ENCODE measurements around the gene UBTD2. TPM values are rescaled to one million over a fixed set of nuclear protein-coding genes. Genes with fewer than 3 reads are reported as not detected.

Gene UBTD2
- total RNA-seq, 1 experiment from 2014 or later: 18.3 TPM

DNA sequence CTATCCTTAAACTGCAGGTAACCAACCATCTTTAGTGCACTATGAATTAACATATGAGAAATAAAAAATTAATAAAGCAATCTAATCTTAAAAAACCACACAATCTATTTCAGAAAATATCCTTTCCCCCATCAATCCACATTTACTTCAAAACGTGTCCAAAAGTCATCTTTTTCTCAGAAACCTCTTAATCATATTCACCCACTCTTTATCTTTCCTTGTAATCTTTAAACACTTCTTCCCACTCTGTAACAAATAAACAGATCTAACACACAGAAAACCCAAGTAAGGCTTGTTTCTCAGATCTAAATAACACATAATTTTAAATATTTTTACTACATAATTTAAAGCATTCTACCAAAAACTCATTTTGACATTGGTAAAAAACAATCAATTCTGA lies 45.2 kb downstream of the UBTD2 start:
- H3K36me3 ChIP-seq (ENCODE audit: insufficient read depth, low read length, poor library complexity, severe bottlenecking): peaks cover 5% of the 10 kb centered on the region
- H3K9me3 ChIP-seq (ENCODE audit: low read depth, low read length, poor library complexity, severe bottlenecking): no peaks in the 10 kb centered on the region
- H3K27me3 ChIP-seq (replicated peaks; ENCODE audit: insufficient read depth, low read depth, low read length, poor library complexity): no peaks in the 10 kb centered on the region
- POLR2A ChIA-PET (ENCODE audit: low non-redundant PET): no interaction called here
- no TSS peak for BruUV-seq (replicated peaks)
- H3K27ac ChIP-seq (ENCODE audit: low read depth, low read length, poor library complexity, severe bottlenecking): no peak overlapping the region
- DNase-seq (ENCODE audit: low spot score): no peak
- no peak overlapping the region for H3K4me3 ChIP-seq (ENCODE audit: low read depth, low read length, poor library complexity, severe bottlenecking)
- TF ChIP-seq, protein P1, sequence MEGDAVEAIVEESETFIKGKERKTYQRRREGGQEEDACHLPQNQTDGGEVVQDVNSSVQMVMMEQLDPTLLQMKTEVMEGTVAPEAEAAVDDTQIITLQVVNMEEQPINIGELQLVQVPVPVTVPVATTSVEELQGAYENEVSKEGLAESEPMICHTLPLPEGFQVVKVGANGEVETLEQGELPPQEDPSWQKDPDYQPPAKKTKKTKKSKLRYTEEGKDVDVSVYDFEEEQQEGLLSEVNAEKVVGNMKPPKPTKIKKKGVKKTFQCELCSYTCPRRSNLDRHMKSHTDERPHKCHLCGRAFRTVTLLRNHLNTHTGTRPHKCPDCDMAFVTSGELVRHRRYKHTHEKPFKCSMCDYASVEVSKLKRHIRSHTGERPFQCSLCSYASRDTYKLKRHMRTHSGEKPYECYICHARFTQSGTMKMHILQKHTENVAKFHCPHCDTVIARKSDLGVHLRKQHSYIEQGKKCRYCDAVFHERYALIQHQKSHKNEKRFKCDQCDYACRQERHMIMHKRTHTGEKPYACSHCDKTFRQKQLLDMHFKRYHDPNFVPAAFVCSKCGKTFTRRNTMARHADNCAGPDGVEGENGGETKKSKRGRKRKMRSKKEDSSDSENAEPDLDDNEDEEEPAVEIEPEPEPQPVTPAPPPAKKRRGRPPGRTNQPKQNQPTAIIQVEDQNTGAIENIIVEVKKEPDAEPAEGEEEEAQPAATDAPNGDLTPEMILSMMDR (conservative IDR thresholded peaks at IDR 0.05; ENCODE audit: low read depth, low read length): no peak
- peaks cover 8% of the 10 kb centered on the region for H3K4me1 ChIP-seq (ENCODE audit: insufficient read depth, low read length, poor library complexity, severe bottlenecking)
- intact Hi-C loops (cut with micrococcal nuclease; ENCODE audit: unreplicated experiment): no loop called here
- CTCF ChIA-PET: no interaction called here

DNA sequence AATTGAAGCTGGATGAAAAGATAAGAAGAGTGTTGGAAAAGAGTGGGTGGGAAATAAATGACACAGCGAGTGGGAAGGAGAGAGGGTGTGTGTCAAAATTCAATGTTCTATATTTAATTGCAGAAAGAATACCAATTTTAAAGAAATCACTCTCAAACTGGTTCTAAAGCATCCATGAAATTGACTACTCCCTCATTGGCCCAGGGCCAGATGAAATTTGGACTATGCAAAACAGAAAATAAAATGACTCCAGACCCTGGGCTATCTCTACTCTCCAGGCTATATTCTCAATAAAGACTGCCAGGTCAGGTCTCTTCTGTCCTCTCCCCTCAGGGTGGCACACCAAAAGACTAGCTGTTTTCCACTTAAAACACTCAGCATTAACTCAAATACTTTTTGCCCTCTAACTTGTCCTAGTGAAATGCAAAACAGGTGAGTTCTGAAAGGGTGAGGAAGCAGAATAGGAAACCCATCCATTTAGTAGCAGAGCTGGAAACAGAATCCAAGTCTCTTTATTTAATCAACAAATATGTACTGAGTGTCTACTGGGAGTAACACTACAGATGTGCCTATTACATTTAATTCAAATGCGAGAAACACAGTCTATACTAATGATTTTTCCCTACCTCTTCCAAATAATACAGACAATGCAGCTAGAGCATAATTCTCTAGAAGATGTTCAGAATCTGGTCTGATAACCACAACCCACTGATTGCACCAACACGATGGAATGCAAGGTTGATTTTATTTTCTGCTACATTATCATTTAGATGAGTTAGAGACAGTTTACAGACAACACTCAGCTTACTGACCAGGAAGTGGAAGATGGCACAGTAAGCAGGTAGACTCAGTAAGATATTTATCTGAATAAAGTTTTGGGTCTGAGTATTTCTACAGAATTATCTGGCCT lies 47.5 kb downstream of the UBTD2 start:
- H3K27ac ChIP-seq (ENCODE audit: low read depth, low read length, poor library complexity, severe bottlenecking): no peak overlapping the region
- no peaks in the 10 kb centered on the region for H3K27me3 ChIP-seq (replicated peaks; ENCODE audit: insufficient read depth, low read depth, low read length, poor library complexity)
- peaks cover 8% of the 10 kb centered on the region for H3K4me1 ChIP-seq (ENCODE audit: insufficient read depth, low read length, poor library complexity, severe bottlenecking)
- ChIA-PET CTCF (no interaction called here), POLR2A (ENCODE audit: low non-redundant PET) (no interaction called here)
- DNase-seq (ENCODE audit: low spot score): no peak
- peaks cover 16% of the 10 kb centered on the region for H3K36me3 ChIP-seq (ENCODE audit: insufficient read depth, low read length, poor library complexity, severe bottlenecking)
- no TSS peak for BruUV-seq (replicated peaks)
- no peak overlapping the region for H3K4me3 ChIP-seq (ENCODE audit: low read depth, low read length, poor library complexity, severe bottlenecking)
- TF ChIP-seq EZH2 (IDR thresholded peaks at IDR 0.05; ENCODE audit: borderline replicate concordance, low read depth, low read length, poor library complexity, severe bottlenecking): no peak
- TF ChIP-seq, protein P1 (conservative IDR thresholded peaks at IDR 0.05; ENCODE audit: low read depth, low read length): no peak
- intact Hi-C loops (cut with micrococcal nuclease; ENCODE audit: unreplicated experiment): no loop called here
- no peaks in the 10 kb centered on the region for H3K9me3 ChIP-seq (ENCODE audit: low read depth, low read length, poor library complexity, severe bottlenecking)

DNA sequence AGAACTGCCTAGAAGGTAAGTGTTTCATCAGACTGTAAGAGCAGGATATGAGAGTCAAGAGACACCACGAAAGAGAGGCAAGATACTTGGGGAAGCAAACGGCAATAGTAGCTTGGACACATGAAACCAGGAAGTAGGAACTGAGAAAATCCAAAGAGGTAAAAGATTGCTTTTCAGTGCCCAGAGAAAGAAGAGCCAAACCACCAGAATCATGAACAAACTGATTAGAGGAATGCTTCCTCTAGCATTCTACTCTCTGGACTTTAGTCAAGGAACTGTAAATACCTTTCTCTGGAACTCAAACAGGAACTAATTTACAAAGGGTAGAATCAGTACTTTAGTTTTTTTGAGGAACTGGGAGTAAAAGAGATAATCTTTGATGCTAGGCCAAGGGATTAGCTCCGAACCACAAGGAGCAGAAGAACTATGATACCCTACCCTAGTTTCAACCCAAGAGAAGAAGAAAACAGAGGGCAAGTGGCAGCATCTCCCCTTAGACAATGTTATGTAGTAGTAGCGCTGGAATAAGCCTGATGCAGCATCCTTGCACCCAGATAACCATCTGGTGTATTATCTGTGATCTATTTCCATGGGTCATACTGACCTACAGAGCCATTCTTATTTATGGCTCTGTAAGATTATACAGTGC lies 48.3 kb downstream of the UBTD2 start:
- H3K4me3 ChIP-seq (ENCODE audit: low read depth, low read length, poor library complexity, severe bottlenecking): no peak overlapping the region
- H3K4me1 ChIP-seq (ENCODE audit: insufficient read depth, low read length, poor library complexity, severe bottlenecking): peaks cover 8% of the 10 kb centered on the region
- POLR2A ChIA-PET (ENCODE audit: low non-redundant PET): no interaction called here
- intact Hi-C loops (cut with micrococcal nuclease; ENCODE audit: unreplicated experiment): no loop called here
- no peaks in the 10 kb centered on the region for H3K9me3 ChIP-seq (ENCODE audit: low read depth, low read length, poor library complexity, severe bottlenecking)
- TF ChIP-seq EZH2 (IDR thresholded peaks at IDR 0.05; ENCODE audit: borderline replicate concordance, low read depth, low read length, poor library complexity, severe bottlenecking): no peak
- TF ChIP-seq, protein P1 (conservative IDR thresholded peaks at IDR 0.05; ENCODE audit: low read depth, low read length): no peak
- BruUV-seq (replicated peaks): no TSS peak
- H3K36me3 ChIP-seq (ENCODE audit: insufficient read depth, low read length, poor library complexity, severe bottlenecking): peaks cover 17% of the 10 kb centered on the region
- no peak for DNase-seq (ENCODE audit: low spot score)
- CTCF ChIA-PET: no interaction called here
- no peaks in the 10 kb centered on the region for H3K27me3 ChIP-seq (replicated peaks; ENCODE audit: insufficient read depth, low read depth, low read length, poor library complexity)
- no peak overlapping the region for H3K27ac ChIP-seq (ENCODE audit: low read depth, low read length, poor library complexity, severe bottlenecking)

All from A673 (cell line).